ENCODE data around the gene STK4. TPM values are rescaled to one million over a fixed set of nuclear protein-coding genes. Genes with fewer than 3 reads are reported as not detected.

Gene STK4
- total RNA-seq, 4 donors from 2014 or later = 25.4 to 63.9 (median 33.5) TPM

DNA sequence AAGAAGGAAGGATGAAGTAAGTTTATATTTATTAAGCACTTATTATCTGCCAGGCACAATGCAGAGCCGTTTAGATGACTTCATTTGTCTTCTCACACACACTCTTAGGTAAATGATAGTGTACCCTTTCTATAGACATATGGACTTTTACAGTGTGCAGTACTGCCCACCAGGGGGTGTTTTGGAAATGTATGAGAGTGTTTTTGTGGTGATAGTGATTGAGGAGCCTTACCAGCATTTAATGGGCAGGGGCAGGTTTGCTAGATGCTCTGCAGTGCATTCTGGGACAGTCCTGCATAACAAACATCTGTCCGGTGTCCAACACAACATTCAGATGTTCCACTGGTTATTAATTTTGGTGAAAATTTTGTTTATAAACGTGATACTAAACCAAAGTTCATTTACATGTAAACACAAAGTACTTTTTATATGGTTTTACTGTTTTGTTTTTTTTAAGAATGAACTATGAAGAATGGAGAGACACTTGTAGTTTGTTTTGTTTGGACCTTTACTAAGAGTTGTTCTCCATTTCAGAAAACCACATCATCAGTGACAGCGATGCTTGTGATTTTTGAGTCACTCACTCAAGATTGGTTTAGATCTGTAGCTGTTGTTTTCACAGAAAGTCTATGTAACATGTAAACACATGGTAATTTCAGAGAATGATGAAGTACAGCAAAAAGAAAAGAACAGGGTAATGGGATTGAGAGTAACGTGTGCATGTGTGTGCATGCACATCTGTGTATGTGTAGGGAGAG, 114.7 kb downstream of the STK4 start:
- peaks cover 50% of the 10 kb centered on the region for H3K36me3 ChIP-seq
- H3K27ac ChIP-seq = no peak overlapping the region
- 81% methylated on average over 5 of the region's 5 CpGs for WGBS
- DNase-seq (ENCODE audit: low spot score in 2 of 2) = no peak
- H3K4me3 ChIP-seq = no peak overlapping the region
- no peaks in the 10 kb centered on the region for H3K27me3 ChIP-seq
- TF ChIP-seq EP300 (IDR thresholded peaks at IDR 0.05) = no peak
- no peak for TF ChIP-seq POLR2AphosphoS5 (IDR thresholded peaks at IDR 0.05)
- no peak for TF ChIP-seq CTCF (IDR thresholded peaks at IDR 0.05)
- no peak for TF ChIP-seq POLR2A (IDR thresholded peaks at IDR 0.05)
- no peaks in the 10 kb centered on the region for H3K9me3 ChIP-seq
- no peaks in the 10 kb centered on the region for H3K4me1 ChIP-seq

GRCh38 chr20:45082468-45082867, 116.2 kb downstream of the STK4 start:
- DNase-seq (ENCODE audit: low spot score in 2 of 2) = no peak
- 97% methylated on average over 3 of the region's 3 CpGs for WGBS
- Histone ChIP-seq H3K27me3 (no peaks in the 10 kb centered on the region), H3K9me3 (no peaks in the 10 kb centered on the region), H3K4me3 (no peak overlapping the region), H3K27ac (no peak overlapping the region), H3K4me1 (no peaks in the 10 kb centered on the region), H3K36me3 (peaks cover 37% of the 10 kb centered on the region)
- TF ChIP-seq CTCF (IDR thresholded peaks at IDR 0.05) (no peak), POLR2A (IDR thresholded peaks at IDR 0.05) (no peak), POLR2AphosphoS5 (IDR thresholded peaks at IDR 0.05) (no peak), EP300 (IDR thresholded peaks at IDR 0.05) (no peak)

GRCh38 chr20:45083127-45083526, 116.8 kb downstream of the STK4 start:
- no peak for TF ChIP-seq CTCF (IDR thresholded peaks at IDR 0.05)
- TF ChIP-seq POLR2AphosphoS5 (IDR thresholded peaks at IDR 0.05) = no peak
- no peak for TF ChIP-seq POLR2A (IDR thresholded peaks at IDR 0.05)
- no peak for TF ChIP-seq EP300 (IDR thresholded peaks at IDR 0.05)
- no peaks in the 10 kb centered on the region for H3K9me3 ChIP-seq
- H3K27me3 ChIP-seq = no peaks in the 10 kb centered on the region
- H3K27ac ChIP-seq = no peak overlapping the region
- H3K4me1 ChIP-seq = no peaks in the 10 kb centered on the region
- 76% methylated on average over 1 of the region's 1 CpG for WGBS
- DNase-seq (ENCODE audit: low spot score in 2 of 2) = no peak
- peaks cover 31% of the 10 kb centered on the region for H3K36me3 ChIP-seq
- H3K4me3 ChIP-seq = no peak overlapping the region

DNA sequence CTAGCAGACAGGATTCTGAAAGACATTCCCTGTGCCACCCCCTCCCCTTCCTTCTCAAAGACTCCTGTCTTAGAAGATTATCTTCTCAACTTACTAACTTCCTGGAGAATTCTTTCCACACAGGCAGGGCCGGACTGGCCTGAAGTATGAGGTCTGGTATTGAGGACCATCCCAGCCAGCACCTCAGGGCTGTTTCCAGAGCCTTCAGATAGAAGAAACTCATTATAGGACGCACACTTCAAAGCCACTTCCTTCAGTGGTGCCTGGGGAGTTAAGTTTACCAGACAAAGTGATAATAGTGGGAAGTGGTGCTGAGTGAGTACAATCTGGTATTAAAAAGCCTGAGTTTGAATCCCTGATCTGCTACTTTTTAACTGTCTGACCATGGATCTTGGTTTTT, 119.0 kb downstream of the STK4 start:
- 63% methylated on average over 2 of the region's 2 CpGs for whole genome bisulfite sequencing
- Histone ChIP-seq H3K27ac (no peak overlapping the region), H3K27me3 (no peaks in the 10 kb centered on the region), H3K36me3 (peaks cover 17% of the 10 kb centered on the region), H3K4me1 (no peaks in the 10 kb centered on the region), H3K9me3 (no peaks in the 10 kb centered on the region), H3K4me3 (no peak overlapping the region)
- TF ChIP-seq CTCF (IDR thresholded peaks at IDR 0.05) (no peak), EP300 (IDR thresholded peaks at IDR 0.05) (no peak), POLR2A (IDR thresholded peaks at IDR 0.05) (no peak), POLR2AphosphoS5 (IDR thresholded peaks at IDR 0.05) (no peak)
- no peak for DNase-seq (ENCODE audit: low spot score in 2 of 2)

DNA sequence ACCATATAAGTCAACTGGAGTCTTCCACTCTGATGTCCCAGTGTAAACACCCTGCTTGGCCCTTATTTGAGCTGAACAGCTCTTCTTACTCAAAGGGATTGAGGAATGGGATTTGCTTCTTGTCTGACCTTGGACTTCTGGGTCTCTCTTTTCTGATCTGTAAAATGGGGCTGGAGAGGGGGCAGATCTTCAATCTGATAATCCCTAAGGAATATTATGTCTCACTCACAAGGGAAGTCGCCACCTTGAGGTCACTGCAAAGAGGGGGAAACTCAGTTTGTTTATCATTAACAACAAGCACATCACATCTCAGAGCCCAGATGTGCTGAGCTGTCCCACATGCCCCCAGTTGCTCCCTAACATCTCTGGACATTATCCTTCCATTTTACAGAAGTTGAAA, 119.6 kb downstream of the STK4 start:
- H3K27ac ChIP-seq = no peak overlapping the region
- 94% methylated on average over 1 of the region's 1 CpG for WGBS
- no peak for DNase-seq (ENCODE audit: low spot score in 2 of 2)
- no peaks in the 10 kb centered on the region for H3K27me3 ChIP-seq
- TF ChIP-seq CTCF (IDR thresholded peaks at IDR 0.05) (no peak), POLR2A (IDR thresholded peaks at IDR 0.05) (no peak), POLR2AphosphoS5 (IDR thresholded peaks at IDR 0.05) (no peak), EP300 (IDR thresholded peaks at IDR 0.05) (no peak)
- peaks cover 11% of the 10 kb centered on the region for H3K36me3 ChIP-seq
- H3K4me1 ChIP-seq = no peaks in the 10 kb centered on the region
- no peak overlapping the region for H3K4me3 ChIP-seq
- no peaks in the 10 kb centered on the region for H3K9me3 ChIP-seq

Data from suprapubic skin (tissue), 4 donors.